Stimulated activated CD8-positive, alpha-beta memory T cell treated with anti-CD3 and anti-CD28 coated beads, Interleukin-4, amount 100 ng/mL, for 1 hour (primary cell): ENCODE data around the gene ZBTB24.

Source experiments
- DNase-seq, 2 donors: peaks; one replicate each; pipeline ENCODE4 v3.0.0-alpha.2; 2020; ENCODE audit warnings: low read depth in 2 of 2, low spot score in 1 of 2

The ZBTB24 gene

GRCh38 chr6:109429496-109429895 is 53.5 kb downstream of the ZBTB24 start:
- no peak for DNase-seq

DNA sequence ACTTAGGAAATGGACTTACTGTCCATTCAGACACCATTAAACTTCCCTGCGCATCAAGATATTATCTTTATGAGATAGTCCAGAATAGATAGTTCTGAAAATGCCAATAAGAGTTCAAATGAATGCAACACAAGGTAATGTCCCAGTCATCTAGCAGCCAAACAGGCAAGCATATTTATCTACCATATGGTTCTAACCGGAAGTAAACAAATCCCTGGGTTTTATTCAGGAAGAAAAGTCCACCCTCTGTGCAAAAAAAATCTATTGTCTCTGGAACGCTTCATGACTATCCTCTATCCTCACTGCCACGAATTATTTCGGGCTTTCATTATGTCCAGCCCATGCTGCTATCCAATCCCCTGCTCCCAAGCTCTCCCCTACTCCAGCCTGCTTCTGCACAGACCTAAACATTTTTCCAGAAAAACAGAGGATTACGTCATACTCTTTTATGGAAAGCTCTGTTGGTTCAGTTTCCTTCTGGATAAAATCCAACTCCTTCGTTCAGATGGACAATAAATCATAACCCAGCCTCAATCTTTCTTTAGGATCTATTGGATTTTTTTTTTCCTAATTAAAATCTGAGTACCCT is 54.0 kb downstream of the ZBTB24 start:
- no peak for DNase-seq

- DNase-seq: no peak
These were observed 58.1 kb downstream of the ZBTB24 start for GRCh38 chr6:109424946-109425345.

GRCh38 chr6:109421184-109421583 is 61.8 kb downstream of the ZBTB24 start:
- no peak for DNase-seq

- DNase-seq: no peak
These were observed 62.3 kb downstream of the ZBTB24 start for GRCh38 chr6:109420751-109421150.

DNA sequence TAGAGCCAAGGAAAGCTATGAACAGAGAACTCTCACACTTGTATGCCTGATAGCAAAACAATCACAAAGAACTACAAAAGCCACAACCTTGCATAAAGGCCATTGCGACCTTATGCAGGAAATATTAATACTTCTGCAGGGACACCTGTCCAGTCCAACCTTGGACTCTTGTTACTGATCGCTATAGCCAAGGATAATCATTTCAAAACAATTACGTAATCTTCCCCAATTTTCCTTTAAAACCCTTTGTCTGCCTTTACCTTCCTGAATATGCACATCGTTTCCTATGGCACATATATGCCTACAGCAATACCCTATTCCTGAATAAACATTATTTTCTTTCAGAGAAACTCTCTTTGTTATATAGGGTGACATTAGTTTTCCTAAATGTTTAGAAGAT is 65.4 kb downstream of the ZBTB24 start:
- DNase-seq: no peak
